H9 (cell line): Measurements from ENCODE around the gene MALSU1. TPM values are rescaled to one million over a fixed set of nuclear protein-coding genes. Genes with fewer than 3 reads are reported as not detected.

Experiments used
- DNase-seq: peaks from one replicate; pipeline ENCODE4 v3.0.0-alpha.2; 2017
- H2AFZ ChIP-seq: one replicate; pipeline ENCODE4 v1.6.1; 2013; ENCODE audit warnings: mild to moderate bottlenecking, low read length, control low read depth, moderate library complexity
- H2AK5ac ChIP-seq: 2 replicates; pipeline ENCODE4 v1.6.1; 2013; ENCODE audit warnings: low read length, control low read depth, mixed read lengths; ENCODE audit not compliant: insufficient read length
- H2BK120ac ChIP-seq: one replicate; pipeline ENCODE4 v1.6.1; 2013; ENCODE audit warnings: low read depth, mild to moderate bottlenecking, low read length, control low read depth, inconsistent platforms; ENCODE audit not compliant: poor library complexity, severe bottlenecking
- H2BK12ac ChIP-seq: 2 replicates; pipeline ENCODE4 v1.6.1; 2013; ENCODE audit warnings: low read length, control low read depth, mixed read lengths, low read depth; ENCODE audit not compliant: insufficient read length
- H2BK15ac ChIP-seq: 2 replicates; pipeline ENCODE4 v1.6.1; 2013; ENCODE audit warnings: low read depth, low read length, control low read depth
- H2BK20ac ChIP-seq: one replicate; pipeline ENCODE4 v1.6.1; 2013; ENCODE audit warnings: low read depth, mild to moderate bottlenecking, low read length, control low read depth, inconsistent platforms; ENCODE audit not compliant: poor library complexity, severe bottlenecking
- H2BK5ac ChIP-seq: 2 replicates; pipeline ENCODE4 v1.6.1; 2013; ENCODE audit warnings: low read length, control low read depth, mixed read lengths; ENCODE audit not compliant: insufficient read length
- H3K14ac ChIP-seq: 2 replicates; pipeline ENCODE4 v1.6.1; 2013; ENCODE audit warnings: low read length, control low read depth; ENCODE audit not compliant: insufficient read depth
- H3K18ac ChIP-seq: 2 replicates; pipeline ENCODE4 v1.6.1; 2013; ENCODE audit warnings: low read depth, mild to moderate bottlenecking, mixed read lengths, low read length, control low read depth; ENCODE audit not compliant: insufficient read length
- H3K23ac ChIP-seq: 2 replicates; pipeline ENCODE4 v1.6.1; 2013; ENCODE audit warnings: low read length, control low read depth, mixed read lengths, low read depth; ENCODE audit not compliant: insufficient read length
- H3K23me2 ChIP-seq: 2 replicates; pipeline ENCODE4 v1.6.1; 2013; ENCODE audit warnings: low read depth, mild to moderate bottlenecking, mixed read lengths, low read length, control low read depth; ENCODE audit not compliant: insufficient read length, poor library complexity, severe bottlenecking
- H3K27ac ChIP-seq: 2 replicates; pipeline ENCODE4 v1.5.1; 2013; ENCODE audit warnings: low read length, control low read depth, mixed read lengths, low read depth; ENCODE audit not compliant: insufficient read length
- H3K27me3 ChIP-seq: 2 replicates; pipeline ENCODE4 v1.6.1; 2013; ENCODE audit warnings: low read length, control low read depth, inconsistent platforms; ENCODE audit not compliant: insufficient read depth
- H3K4ac ChIP-seq: 2 replicates; pipeline ENCODE4 v1.6.1; 2013; ENCODE audit warnings: low read depth, mild to moderate bottlenecking, control low read depth, inconsistent platforms, low read length, moderate library complexity
- H3K4me1 ChIP-seq: 2 replicates; pipeline ENCODE4 v1.6.1; 2013; ENCODE audit warnings: low read length, control low read depth, inconsistent platforms; ENCODE audit not compliant: insufficient read depth
- H3K4me2 ChIP-seq: 2 replicates; pipeline ENCODE4 v1.6.1; 2013; ENCODE audit warnings: low read length, control low read depth, mixed read lengths; ENCODE audit not compliant: insufficient read length, insufficient read depth
- H3K56ac ChIP-seq: 2 replicates; pipeline ENCODE4 v1.6.1; 2013; ENCODE audit warnings: low read depth, mild to moderate bottlenecking, mixed read lengths, low read length, control low read depth; ENCODE audit not compliant: insufficient read length
- H3K79me1 ChIP-seq: 2 replicates; pipeline ENCODE4 v1.6.1; 2013; ENCODE audit warnings: low read depth, mild to moderate bottlenecking, moderate library complexity, low read length, control low read depth, inconsistent platforms; ENCODE audit not compliant: insufficient read depth, poor library complexity, severe bottlenecking
- H3K79me2 ChIP-seq: 2 replicates; pipeline ENCODE4 v1.6.1; 2013; ENCODE audit warnings: low read length, control low read depth, inconsistent platforms; ENCODE audit not compliant: insufficient read depth
- H3K9ac ChIP-seq: 2 replicates; pipeline ENCODE4 v1.6.1; 2013; ENCODE audit warnings: low read length, control low read depth, mixed read lengths; ENCODE audit not compliant: insufficient read length; ENCODE audit errors: extremely low read depth
- H3K9me3 ChIP-seq: one replicate; pipeline ENCODE4 v1.6.1; 2013; ENCODE audit warnings: low read depth, low read length, inconsistent platforms; ENCODE audit not compliant: control insufficient read depth
- H3T11ph ChIP-seq: one replicate; pipeline ENCODE4 v1.6.1; 2013; ENCODE audit warnings: mild to moderate bottlenecking, low read length, control low read depth, inconsistent platforms
- H4K20me1 ChIP-seq: one replicate; pipeline ENCODE4 v1.6.1; 2013; ENCODE audit not compliant: control insufficient read depth, insufficient read length, insufficient read depth
- H4K5ac ChIP-seq: 2 replicates; pipeline ENCODE4 v1.6.1; 2013; ENCODE audit warnings: low read depth, mild to moderate bottlenecking, mixed read lengths, low read length, control low read depth; ENCODE audit not compliant: insufficient read length
- H4K8ac ChIP-seq: replicated peaks from 2 replicates; pipeline ENCODE4 v1.6.1; 2013; ENCODE audit warnings: low read length, control low read depth, mixed read lengths, low read depth; ENCODE audit not compliant: insufficient read length
- H4K91ac ChIP-seq: 2 replicates; pipeline ENCODE4 v1.6.1; 2013; ENCODE audit warnings: low read depth, mild to moderate bottlenecking, moderate library complexity, mixed read lengths, low read length, control low read depth; ENCODE audit not compliant: insufficient read length
- H3K27ac Mint-ChIP-seq, 3 experiments: 2 replicates in 2 of 3; 3 replicates in 1 of 3; pipeline ENCODE4 v1.8.0; 2020 to 2021; ENCODE audit warnings: mixed read lengths in 3 of 3, mild to moderate bottlenecking in 1 of 3, moderate library complexity in 1 of 3
- H3K27me3 Mint-ChIP-seq: 2 replicates; pipeline ENCODE4 v1.8.0; 2021; ENCODE audit warnings: low read depth, mild to moderate bottlenecking, moderate library complexity, mixed read lengths
- H3K36me3 Mint-ChIP-seq, 3 experiments: 2 replicates in 2 of 3; 3 replicates in 1 of 3; pipeline ENCODE4 v1.8.0; 2020 to 2021; ENCODE audit warnings: low read depth in 3 of 3, mixed read lengths in 3 of 3; ENCODE audit not compliant: insufficient read depth in 1 of 3
- H3K4me1 Mint-ChIP-seq, 2 experiments: 2 replicates each; pipeline ENCODE4 v1.8.0; 2020; ENCODE audit warnings: mixed read lengths in 2 of 2
- H3K4me3 Mint-ChIP-seq, 2 experiments: 2 replicates in 1 of 2; 3 replicates in 1 of 2; pipeline ENCODE4 v1.8.0; 2020 to 2021; ENCODE audit warnings: mild to moderate bottlenecking in 2 of 2, mixed read lengths in 2 of 2, moderate library complexity in 1 of 2
- H3K9me3 Mint-ChIP-seq, 2 experiments: 2 replicates in 1 of 2; 3 replicates in 1 of 2; pipeline ENCODE4 v1.8.0; 2020; ENCODE audit warnings: mild to moderate bottlenecking in 2 of 2, mixed read lengths in 2 of 2, moderate library complexity in 1 of 2
- WGBS: extraction: QIAGEN DNeasy Blood & Tissue Kit; methylation state at CpG from one replicate; pipeline ENCODE4 v1.1.7; 2013; ENCODE audit warnings: missing lambda C conversion rate, low lambda C conversion rate, mixed read lengths; ENCODE audit not compliant: insufficient read length; ENCODE audit errors: extremely low coverage; 5-methylcytosine and 5-hydroxymethylcytosine counted together
- total RNA-seq: library from RNA; stranded (reverse); gene quantifications from 2 replicates; pipeline ENCODE4 v1.2.1, GENCODE V29; 2021
- TF ChIP-seq, protein P1 (sequence below): fragments of 200-600 bp; sonication (generic); conservative IDR thresholded peaks from 3 replicates; pipeline ENCODE4 v1.8.0; 2021; ENCODE audit warnings: antibody characterized with exemption, mild to moderate bottlenecking

MALSU1 gene
- total RNA-seq, 1 experiment from 2014 or later, result 83.4 TPM

DNA sequence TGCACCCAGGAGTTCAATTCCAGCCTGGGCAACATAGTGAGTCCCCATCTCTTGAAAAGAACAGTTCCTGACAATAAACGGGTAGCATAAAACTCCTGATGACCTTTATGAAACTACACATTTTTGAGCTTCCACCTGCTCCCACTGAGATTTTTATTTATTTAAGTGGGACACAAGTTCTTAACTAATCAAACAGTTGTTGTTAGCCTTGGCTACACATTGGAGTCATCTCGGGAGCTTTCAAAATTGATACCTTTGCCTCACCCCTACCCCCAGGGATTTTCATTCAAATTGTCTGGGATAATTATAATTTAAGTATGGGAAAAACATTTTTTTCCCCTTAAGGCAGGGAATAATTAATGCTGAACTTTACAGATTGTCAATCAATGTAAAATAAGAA is 39.3 kb downstream of the MALSU1 start:
- Histone ChIP-seq H3K18ac (no peak overlapping the region), H3K9me3 (no peaks in the 10 kb centered on the region), H4K5ac (no peak overlapping the region), H3K9ac (no peak overlapping the region), H3K23me2 (no peaks in the 10 kb centered on the region), H3K14ac (no peak overlapping the region), H2BK5ac (no peak overlapping the region), H4K8ac (no peak overlapping the region), H2AFZ (no peak overlapping the region), H2BK120ac (no peak overlapping the region), H2BK15ac (no peak overlapping the region), H3K4me2 (no peak overlapping the region), H3K79me2 (no peaks in the 10 kb centered on the region), H3K4me1 (no peaks in the 10 kb centered on the region), H4K20me1 (no peaks in the 10 kb centered on the region), H3K27me3 (no peaks in the 10 kb centered on the region), H3T11ph (no peak overlapping the region), H3K79me1 (no peaks in the 10 kb centered on the region), H2BK12ac (no peak overlapping the region), H2AK5ac (no peak overlapping the region), H3K4ac (no peak overlapping the region), H4K91ac (no peak overlapping the region), H3K23ac (no peak overlapping the region), H3K27ac (no peak overlapping the region), H2BK20ac (no peak overlapping the region), H3K56ac (no peak overlapping the region)
- Mint-ChIP-seq H3K4me3 (no peak overlapping the region), H3K27me3 (no peaks in the 10 kb centered on the region), H3K36me3 (peaks cover 60 to 95% (median 93%) of the 10 kb centered on the region in 3 experiments; a peak in 6 of 7 replicates), H3K27ac (no peak overlapping the region), H3K9me3 (no peaks in the 10 kb centered on the region), H3K4me1 (peaks cover 0 to 3% of the 10 kb centered on the region in 2 experiments; a peak in 1 of 4 replicates)
- TF ChIP-seq, protein P1, sequence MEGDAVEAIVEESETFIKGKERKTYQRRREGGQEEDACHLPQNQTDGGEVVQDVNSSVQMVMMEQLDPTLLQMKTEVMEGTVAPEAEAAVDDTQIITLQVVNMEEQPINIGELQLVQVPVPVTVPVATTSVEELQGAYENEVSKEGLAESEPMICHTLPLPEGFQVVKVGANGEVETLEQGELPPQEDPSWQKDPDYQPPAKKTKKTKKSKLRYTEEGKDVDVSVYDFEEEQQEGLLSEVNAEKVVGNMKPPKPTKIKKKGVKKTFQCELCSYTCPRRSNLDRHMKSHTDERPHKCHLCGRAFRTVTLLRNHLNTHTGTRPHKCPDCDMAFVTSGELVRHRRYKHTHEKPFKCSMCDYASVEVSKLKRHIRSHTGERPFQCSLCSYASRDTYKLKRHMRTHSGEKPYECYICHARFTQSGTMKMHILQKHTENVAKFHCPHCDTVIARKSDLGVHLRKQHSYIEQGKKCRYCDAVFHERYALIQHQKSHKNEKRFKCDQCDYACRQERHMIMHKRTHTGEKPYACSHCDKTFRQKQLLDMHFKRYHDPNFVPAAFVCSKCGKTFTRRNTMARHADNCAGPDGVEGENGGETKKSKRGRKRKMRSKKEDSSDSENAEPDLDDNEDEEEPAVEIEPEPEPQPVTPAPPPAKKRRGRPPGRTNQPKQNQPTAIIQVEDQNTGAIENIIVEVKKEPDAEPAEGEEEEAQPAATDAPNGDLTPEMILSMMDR, result no peak
- WGBS, result no CpG with 5 or more reads among the region's 2 CpGs
- DNase-seq, result no peak
